ENCODE results near the gene IL21R. TPM values are rescaled to one million over a fixed set of nuclear protein-coding genes. Genes with fewer than 3 reads are reported as not detected.

Gene IL21R
- total and polyA plus RNA-seq, 9 of the 15 experiments (the other 6 are each of a cell fraction or from before 2014, with no cell fraction given) = 0.04 to 0.34 (median 0.18) TPM; not detected in 1

GRCh38 chr16:27430923-27431484, 29.0 kb downstream of the IL21R start (continued):
- TF ChIP-seq ARID4B (CRISPR knock-in tag; IDR thresholded peaks at IDR 0.05) = no peak
- no peak for TF ChIP-seq PHF8 (IDR thresholded peaks at IDR 0.05; ENCODE audit: borderline replicate concordance, low read length)
- TF ChIP-seq PTBP1 (IDR thresholded peaks at IDR 0.05; ENCODE audit: low read depth, low read length) = peak; percentile 78; the same call in 1 of the 2 replicates
- no peak for TF ChIP-seq ETS2 (tag; IDR thresholded peaks at IDR 0.05; ENCODE audit: borderline replicate concordance, poor library complexity, severe bottlenecking)
- no peak for TF ChIP-seq ZNF282 (CRISPR knock-in tag; IDR thresholded peaks at IDR 0.05)
- no peak for TF ChIP-seq POLR2A (conservative IDR thresholded peaks at IDR 0.05)
- no peak for TF ChIP-seq RHOXF2B (CRISPR knock-in tag; conservative IDR thresholded peaks at IDR 0.05)
- TF ChIP-seq POLR2H (tag; IDR thresholded peaks at IDR 0.05; ENCODE audit: low read depth) = no peak
- peak; percentile 84 for TF ChIP-seq POLR2AphosphoS5 (IDR thresholded peaks at IDR 0.05; ENCODE audit: control insufficient read depth, insufficient read depth, low read depth, low read length)
- peak; percentile 53; the same call in 1 of the 2 replicates for TF ChIP-seq GATA2 (CRISPR knock-in tag; IDR thresholded peaks at IDR 0.05)
- TF ChIP-seq TEAD2 (tag; IDR thresholded peaks at IDR 0.05) = no peak
- TF ChIP-seq HLTF (IDR thresholded peaks at IDR 0.05) = no peak
- TF ChIP-seq PURB (CRISPR knock-in tag; IDR thresholded peaks at IDR 0.05; ENCODE audit: low read depth) = no peak
- no peak for TF ChIP-seq ZNF57 (CRISPR knock-in tag; IDR thresholded peaks at IDR 0.05)
- no peak for TF ChIP-seq NFIX (CRISPR knock-in tag; IDR thresholded peaks at IDR 0.05; ENCODE audit: low read depth)
- TF ChIP-seq IRF9 (tag; IDR thresholded peaks at IDR 0.05) = peak; percentile 14; the same call in 1 of the 2 replicates
- TF ChIP-seq ZEB2 (IDR thresholded peaks at IDR 0.05) = no peak
- no peak for TF ChIP-seq GATAD2B (IDR thresholded peaks at IDR 0.05; ENCODE audit: borderline replicate concordance)
- TF ChIP-seq CAMTA2 (CRISPR knock-in tag; conservative IDR thresholded peaks at IDR 0.05) = no peak
- no peak for TF ChIP-seq CBX5 (IDR thresholded peaks at IDR 0.05; ENCODE audit: borderline replicate concordance, low read depth)
- no peak for TF ChIP-seq HNRNPL (IDR thresholded peaks at IDR 0.05; ENCODE audit: low read depth, low read length)
- no peak for TF ChIP-seq CBX3 (IDR thresholded peaks at IDR 0.05; ENCODE audit: borderline replicate concordance in 1 of 2, low read length in 2 of 2)
- TF ChIP-seq NFE2L1 (tag; IDR thresholded peaks at IDR 0.05; ENCODE audit: borderline replicate concordance, low read depth) = no peak
